ENCODE data around the gene HSD17B3. TPM values are rescaled to one million over a fixed set of nuclear protein-coding genes. Genes with fewer than 3 reads are reported as not detected.
A peak's percentile ranks its signal among the peaks of the same experiment; 100 is the strongest.

The HSD17B3 gene
- polyA plus RNA-seq, 1 of the 3 experiments (the other 2 are of a cell fraction), result 0.51 TPM

- H3K27ac ChIP-seq (ENCODE audit: low read depth in 2 of 2, low read length in 1 of 2), result peak overlapping the region in 1 of 2 experiments; percentile 94; a peak in 2 of 4 replicates
- H3K4me3 ChIP-seq (ENCODE audit: low read depth in 2 of 2, low read length in 1 of 2), result no peak overlapping the region; a peak in 1 of 4 replicates
- WGBS (ENCODE audit: low lambda C conversion rate), result 23% methylated on average over 8 of the region's 11 CpGs
These were observed 84.7 kb downstream of the HSD17B3 start for GRCh38 chr9:96217294-96217707.

More at GRCh38 chr9:96217294-96217707, 84.7 kb downstream of the HSD17B3 start:
- ChIA-PET POLR2A (interaction anchor here (0.6 to 1.7 kb wide), 8 partner anchors 8 to 723 kb away, joined by 3 to 8 read pairs (median 5); partner anchors contain the start of gene ERCC6L2), CTCF (interaction anchor here (0.5 to 5.0 kb wide), 66 partner anchors 8 to 1548 kb away, joined by 3 to 33 read pairs (median 3); partner anchors contain the start of gene ERCC6L2)
- Histone ChIP-seq H3K27me3 (ENCODE audit: insufficient read depth) (peaks cover 9% of the 10 kb centered on the region; the same call in 1 of the 2 replicates), H3K36me3 (replicated peaks in 1 of 2; ENCODE audit: control insufficient read depth in 1 of 2, insufficient read depth in 2 of 2, low read length in 1 of 2) (no peaks in the 10 kb centered on the region), H4K20me1 (ENCODE audit: insufficient read depth) (no peaks in the 10 kb centered on the region), H2AFZ (ENCODE audit: low read depth) (no peak overlapping the region), H3K9me2 (no peaks in the 10 kb centered on the region), H3K79me2 (ENCODE audit: insufficient read depth) (no peaks in the 10 kb centered on the region), H3K9ac (no peak overlapping the region), H3F3A (replicated peaks; ENCODE audit: insufficient read depth) (no peaks in the 10 kb centered on the region), H3K4me2 (no peak overlapping the region), H3K4me1 (ENCODE audit: control insufficient read depth in 1 of 2, insufficient read depth in 2 of 2, low read depth in 1 of 2, low read length in 1 of 2) (peaks cover 0 to 38% of the 10 kb centered on the region in 2 experiments; a peak in 2 of 4 replicates), H3K9me3 (no peaks in the 10 kb centered on the region)
- DNase-seq, result peak; percentile 88
- TF ChIP-seq SMC3 (IDR thresholded peaks at IDR 0.05; ENCODE audit: low read depth, low read length), result peak; percentile 32; the same call in 1 of the 2 replicates
- TF ChIP-seq EP300 (IDR thresholded peaks at IDR 0.05; ENCODE audit: borderline replicate concordance in 1 of 2, low read depth in 1 of 2, low read length in 1 of 2), result peak in 1 of 2 experiments; percentile 95; a peak in 2 of 4 replicates
- peak; percentile 64 for TF ChIP-seq TCF12 (IDR thresholded peaks at IDR 0.05)
- TF ChIP-seq POLR2AphosphoS5 (IDR thresholded peaks at IDR 0.05; ENCODE audit: low read depth, low read length), result no peak
- TF ChIP-seq RAD21 (IDR thresholded peaks at IDR 0.05; ENCODE audit: low read length), result peak; percentile 47
- peak; percentile 94 for TF ChIP-seq GATA2 (CRISPR knock-in tag; IDR thresholded peaks at IDR 0.05)
- TF ChIP-seq CHD2 (IDR thresholded peaks at IDR 0.05; ENCODE audit: low read length, partially characterized antibody), result peak; percentile 92
- TF ChIP-seq MXI1 (IDR thresholded peaks at IDR 0.05; ENCODE audit: low read depth, low read length), result peak; percentile 67; the same call in 1 of the 2 replicates
- no peak for TF ChIP-seq FOSL2 (IDR thresholded peaks at IDR 0.05; ENCODE audit: borderline replicate concordance, low read depth)
- TF ChIP-seq REST (IDR thresholded peaks at IDR 0.05; ENCODE audit: low read depth, low read length), result no peak
- peak; percentile 68 for TF ChIP-seq FOXJ3 (CRISPR knock-in tag; IDR thresholded peaks at IDR 0.05)
- TF ChIP-seq, protein P1, sequence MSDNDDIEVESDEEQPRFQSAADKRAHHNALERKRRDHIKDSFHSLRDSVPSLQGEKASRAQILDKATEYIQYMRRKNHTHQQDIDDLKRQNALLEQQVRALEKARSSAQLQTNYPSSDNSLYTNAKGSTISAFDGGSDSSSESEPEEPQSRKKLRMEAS (IDR thresholded peaks at IDR 0.05; ENCODE audit: low read depth), result no peak
- TF ChIP-seq TEAD4 (IDR thresholded peaks at IDR 0.05; ENCODE audit: borderline replicate concordance, insufficient read depth), result 0 out of 2 replicates have a peak, but pooled peaks have one; percentile 21

All from SK-N-SH (cell line).